ENCODE results near the gene CEBPB.

The CEBPB gene

DNA sequence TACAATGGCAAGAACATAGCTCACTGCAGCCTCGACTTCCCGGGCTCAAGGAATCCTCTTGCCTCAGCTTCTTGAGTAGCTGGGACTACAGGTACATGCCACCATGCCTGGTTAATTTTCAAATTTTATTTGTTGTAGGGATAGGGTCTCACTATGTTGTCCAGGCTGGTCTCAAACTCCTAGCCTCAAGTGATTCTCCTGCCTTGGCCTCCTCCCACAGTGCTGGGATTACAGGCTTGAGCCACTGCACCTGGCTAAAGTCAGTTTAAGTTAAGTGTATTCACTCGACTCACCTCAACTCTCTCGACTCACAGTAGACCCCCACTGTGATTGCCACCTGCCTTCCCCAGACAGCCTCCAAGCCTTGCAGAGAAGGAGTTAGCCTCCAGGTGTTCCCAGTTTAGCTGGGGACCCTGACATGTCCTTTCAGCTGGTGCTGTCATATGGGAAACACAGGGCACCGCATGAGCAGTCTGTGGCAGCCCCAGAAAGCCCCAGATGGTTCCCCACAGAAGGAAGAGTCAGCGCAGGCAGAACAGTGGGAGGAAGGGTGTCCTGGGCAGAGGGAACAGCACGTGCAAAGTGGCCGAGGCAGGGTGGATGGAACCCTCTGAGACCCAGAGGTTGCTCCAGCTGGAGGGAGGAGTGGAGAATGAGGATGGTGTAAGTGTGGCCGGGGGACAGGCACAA lies 40.4 kb downstream of the CEBPB start:
- no peak for DNase-seq

- DNase-seq: no peak
These were observed 41.2 kb downstream of the CEBPB start for GRCh38 chr20:50231854-50232253.

- no peak for DNase-seq
These were observed 42.2 kb downstream of the CEBPB start for GRCh38 chr20:50232651-50233324.

DNA sequence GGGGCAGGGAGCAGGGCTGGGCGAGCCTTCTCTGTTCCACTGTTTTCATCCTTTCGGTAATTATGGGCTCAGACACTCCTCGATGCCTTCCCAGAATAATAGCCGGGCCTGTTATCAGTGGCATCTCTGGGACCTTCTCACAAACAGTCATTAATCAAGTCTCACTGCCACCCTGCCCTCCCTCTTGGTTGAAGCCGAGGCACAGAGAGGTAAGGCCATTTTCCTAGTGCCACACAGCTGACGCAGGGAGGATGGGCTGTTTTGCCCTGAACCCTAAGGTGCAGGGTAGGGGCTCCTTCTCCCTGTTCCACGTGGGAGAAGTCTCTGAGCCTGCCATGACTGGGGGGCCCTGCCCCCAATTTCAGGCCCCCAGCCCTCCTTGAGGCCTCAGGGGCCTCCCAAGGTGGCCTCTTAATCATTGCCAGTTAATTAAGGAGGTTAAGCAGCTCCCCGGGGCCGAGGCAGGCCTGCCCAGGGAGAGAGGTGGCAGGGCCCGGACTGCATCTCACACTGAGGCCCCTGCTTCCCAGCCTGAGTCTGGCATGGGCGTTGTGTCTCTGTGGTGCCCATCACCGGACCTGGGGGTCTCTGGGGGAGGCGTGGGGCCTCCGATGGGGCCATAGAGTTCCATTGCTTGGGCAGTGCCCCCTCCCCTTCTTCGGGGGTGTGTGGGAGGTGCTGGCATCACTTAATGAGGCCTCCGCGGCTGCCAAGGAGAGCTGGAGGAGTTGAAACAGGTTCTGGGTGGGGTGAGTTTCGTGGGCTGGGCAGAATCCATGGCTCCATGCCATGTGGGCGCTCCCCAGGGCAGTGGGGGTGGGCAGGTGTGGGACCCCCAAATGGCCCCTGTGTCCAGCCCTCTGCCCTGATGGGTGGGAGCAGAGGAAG lies 42.9 kb downstream of the CEBPB start:
- DNase-seq: no peak

GRCh38 chr20:50234288-50234687 lies 43.7 kb downstream of the CEBPB start:
- DNase-seq: no peak

DNA sequence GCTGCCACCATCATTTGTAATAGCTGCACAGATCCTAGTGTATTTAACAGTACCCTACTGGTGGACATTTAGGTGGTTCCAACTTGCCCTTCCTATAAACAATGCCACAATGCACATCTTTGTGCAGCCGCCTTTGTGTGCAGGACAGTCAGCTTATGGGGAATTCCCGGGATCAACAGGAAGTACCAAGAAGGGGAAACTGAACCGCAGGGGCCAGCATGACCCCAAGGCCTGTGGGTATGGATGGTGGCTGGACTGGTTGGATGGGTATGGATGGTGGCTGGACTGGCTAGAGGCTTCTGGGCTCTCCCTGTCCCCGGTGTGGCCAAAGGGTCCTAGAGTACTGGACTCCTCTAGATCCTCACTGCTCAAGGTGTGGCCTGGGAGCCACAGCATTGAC lies 46.7 kb downstream of the CEBPB start:
- DNase-seq: no peak

DNA sequence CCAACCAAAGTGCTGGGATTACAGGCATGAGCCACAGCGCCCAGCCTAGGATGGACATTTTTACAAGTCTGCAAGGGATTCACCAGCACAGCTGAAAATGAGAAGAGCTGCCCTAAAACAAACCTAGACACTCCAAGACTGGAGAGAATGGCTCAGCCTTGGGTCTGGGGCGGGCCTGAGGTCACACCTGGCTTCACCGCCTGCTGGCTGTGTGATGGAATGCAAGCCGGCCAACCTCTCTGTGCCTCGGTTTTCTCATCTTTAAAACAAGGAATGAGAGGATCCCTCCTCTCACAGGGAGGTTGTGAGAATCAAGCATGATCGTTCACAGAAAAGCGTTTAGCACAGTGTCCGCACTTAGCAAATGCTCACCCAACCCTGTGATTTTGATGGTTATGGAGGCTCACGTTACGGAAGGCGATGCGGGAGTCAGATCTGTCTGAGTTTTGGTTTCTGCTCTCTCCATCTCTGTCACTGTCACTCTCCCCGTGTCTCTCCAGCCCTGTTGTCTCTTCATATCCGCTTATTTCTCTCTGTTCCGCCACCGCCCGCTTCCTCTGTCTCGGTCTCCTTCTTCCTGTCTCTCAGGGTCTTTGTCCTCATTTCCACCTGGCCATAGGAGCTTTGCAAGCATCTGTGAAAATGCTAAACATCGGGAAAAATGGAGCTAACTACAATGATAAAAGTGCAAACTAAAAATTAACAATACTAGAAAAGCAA lies 47.6 kb downstream of the CEBPB start:
- DNase-seq: no peak

DNA sequence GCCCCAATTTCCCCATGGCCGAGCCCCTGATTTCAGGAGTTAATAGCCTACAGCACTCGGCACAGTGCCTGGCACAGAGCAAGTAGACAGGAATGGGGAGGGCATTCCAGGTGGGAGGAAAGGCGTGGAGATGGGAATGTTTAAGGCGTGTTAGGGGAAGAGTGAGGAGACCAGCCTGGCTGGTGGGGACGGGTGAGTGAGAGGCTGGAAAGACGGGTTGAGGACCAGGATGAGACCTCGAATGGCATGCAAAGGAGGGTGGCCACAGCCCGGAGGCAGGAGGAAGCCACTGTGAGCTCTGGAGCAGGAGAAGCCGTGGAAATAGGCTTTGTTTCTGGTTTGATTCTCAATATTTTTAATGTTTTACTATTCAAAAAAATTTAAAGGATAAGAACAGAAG lies 49.5 kb downstream of the CEBPB start:
- DNase-seq: no peak

- DNase-seq: no peak
These were observed 51.5 kb downstream of the CEBPB start for GRCh38 chr20:50242178-50242514.
